ENCODE results near the gene CACNB3. TPM values are rescaled to one million over a fixed set of nuclear protein-coding genes. Genes with fewer than 3 reads are reported as not detected.
A peak's percentile ranks its signal among the peaks of the same experiment; 100 is the strongest.

Gene CACNB3
- total and polyA plus RNA-seq, 2 of the 13 experiments (the other 11 are each of a cell fraction or from before 2014, with no cell fraction given), result 0.29 to 0.54 TPM

- no TSS peak for BruUV-seq (replicated peaks)
- no peak for FAIRE-seq
- Histone ChIP-seq H2AFZ (ENCODE audit: low read length) (no peak overlapping the region), H3K36me3 (replicated peaks in 1 of 2; ENCODE audit: control insufficient read depth in 1 of 2, insufficient read depth in 2 of 2, low read length in 2 of 2) (no peaks in the 10 kb centered on the region), H3K9me3 (ENCODE audit: low read length) (no peaks in the 10 kb centered on the region), H3K79me2 (ENCODE audit: insufficient read depth, low read length) (no peaks in the 10 kb centered on the region), H3K27ac (ENCODE audit: extremely low read length, insufficient read depth, low read length) (peak overlapping the region; percentile 46), H3K4me2 (ENCODE audit: low read depth, low read length) (peak overlapping the region; percentile 90), H4K20me1 (ENCODE audit: insufficient read depth, low read length) (no peaks in the 10 kb centered on the region), H3K4me1 (ENCODE audit: insufficient read depth, low read length) (peaks cover 41% of the 10 kb centered on the region), H3K9ac (ENCODE audit: insufficient read depth, low read depth, low read length) (peak overlapping the region; percentile 38; the same call in 1 of the 2 replicates), H3K4me3 (replicated peaks in 1 of 3; ENCODE audit: insufficient read depth in 1 of 3, low read depth in 2 of 3, low read length in 3 of 3) (peak overlapping the region; percentile 45 to 82 (median 59)), H3K27me3 (ENCODE audit: control insufficient read depth in 1 of 2, insufficient read depth in 2 of 2, low read length in 2 of 2) (no peaks in the 10 kb centered on the region; a peak in 1 of 5 replicates)
- ChIA-PET POLR2A (interaction anchor here (0.7 to 3.9 kb wide), 30 partner anchors 12 to 265 kb away, joined by 3 to 115 read pairs (median 5); partner anchors contain the start of genes ARF3, DDX23, PRKAG1 and RHEBL1), CTCF (ENCODE audit: low intra/inter-chr PET ratio, low total read pairs) (no interaction called here)
- in situ Hi-C loops (cut with HindIII; ENCODE audit: extremely low pct_ligation_motif_present, low pct_unique_long_range_greater_than_20kb) (no loop called here), intact Hi-C loops (cut with micrococcal nuclease; ENCODE audit: unreplicated experiment) (loop anchor here (2.0 kb wide), 1 partner anchor 17 kb away; no protein-coding TSS in a partner anchor)
- 23% methylated on average over 6 of the region's 6 CpGs for WGBS (ENCODE audit: low lambda C conversion rate)
- DNase-seq (ENCODE audit: low spot score), result no peak
- peak; percentile 56 for ATAC-seq
- peak; percentile 41; the same call in 1 of the 2 replicates for TF ChIP-seq GABPB1 (CRISPR knock-in tag; IDR thresholded peaks at IDR 0.05)
- peak; percentile 43; the same call in 1 of the 2 replicates for TF ChIP-seq ZBTB7B (CRISPR knock-in tag; IDR thresholded peaks at IDR 0.05)
- no peak for TF ChIP-seq ZBTB2 (CRISPR knock-in tag; IDR thresholded peaks at IDR 0.05; ENCODE audit: low read depth)
- no peak for TF ChIP-seq PAWR (CRISPR knock-in tag; IDR thresholded peaks at IDR 0.05; ENCODE audit: borderline replicate concordance)
- TF ChIP-seq TRIM22 (IDR thresholded peaks at IDR 0.05), result no peak
- TF ChIP-seq GABPA (IDR thresholded peaks at IDR 0.05; ENCODE audit: low read depth, low read length), result no peak
- TF ChIP-seq GABPA (CRISPR knock-in tag; IDR thresholded peaks at IDR 0.05; ENCODE audit: low read depth), result peak; percentile 44; the same call in 1 of the 2 replicates
- peak; percentile 27; the same call in 1 of the 2 replicates for TF ChIP-seq CREB1 (IDR thresholded peaks at IDR 0.05)
- TF ChIP-seq CREB1 (CRISPR knock-in tag; IDR thresholded peaks at IDR 0.05), result 0 out of 2 replicates have a peak, but pooled peaks have one; percentile 44
- 0 out of 2 replicates have a peak, but pooled peaks have one; percentile 10 for TF ChIP-seq ZGPAT (CRISPR knock-in tag; IDR thresholded peaks at IDR 0.05)
- TF ChIP-seq ZNF782 (CRISPR knock-in tag; IDR thresholded peaks at IDR 0.05; ENCODE audit: borderline replicate concordance), result no peak
- no peak for TF ChIP-seq JDP2 (CRISPR knock-in tag; IDR thresholded peaks at IDR 0.05; ENCODE audit: borderline replicate concordance)
- TF ChIP-seq ZBTB14 (CRISPR knock-in tag; IDR thresholded peaks at IDR 0.05), result no peak
- TF ChIP-seq, protein P1, sequence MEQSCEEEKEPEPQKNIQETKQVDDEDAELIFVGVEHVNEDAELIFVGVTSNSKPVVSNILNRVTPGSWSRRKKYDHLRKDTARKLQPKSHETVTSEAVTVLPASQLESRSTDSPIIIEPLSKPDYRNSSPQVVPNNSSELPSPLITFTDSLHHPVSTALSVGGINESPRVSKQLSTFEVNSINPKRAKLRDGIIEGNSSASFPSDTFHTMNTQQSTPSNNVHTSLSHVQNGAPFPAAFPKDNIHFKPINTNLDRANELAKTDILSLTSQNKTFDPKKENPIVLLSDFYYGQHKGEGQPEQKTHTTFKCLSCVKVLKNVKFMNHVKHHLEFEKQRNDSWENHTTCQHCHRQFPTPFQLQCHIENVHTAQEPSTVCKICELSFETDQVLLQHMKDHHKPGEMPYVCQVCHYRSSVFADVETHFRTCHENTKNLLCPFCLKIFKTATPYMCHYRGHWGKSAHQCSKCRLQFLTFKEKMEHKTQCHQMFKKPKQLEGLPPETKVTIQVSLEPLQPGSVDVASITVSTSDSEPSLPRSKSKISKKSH (CRISPR knock-in tag; IDR thresholded peaks at IDR 0.05; ENCODE audit: borderline replicate concordance), result no peak
- no peak for TF ChIP-seq MIER3 (CRISPR knock-in tag; IDR thresholded peaks at IDR 0.05; ENCODE audit: borderline replicate concordance)
- TF ChIP-seq SP1 (IDR thresholded peaks at IDR 0.05), result no peak
- no peak for TF ChIP-seq SP1 (CRISPR knock-in tag; IDR thresholded peaks at IDR 0.05)
- TF ChIP-seq ERF (CRISPR knock-in tag; IDR thresholded peaks at IDR 0.05), result 0 out of 2 replicates have a peak, but pooled peaks have one; percentile 1
Measured at GRCh38 chr12:48866052-48866711, 47.9 kb downstream of the CACNB3 start.
